GM12878 (cell line): ENCODE data around the gene EXOC1L. TPM values are rescaled to one million over a fixed set of nuclear protein-coding genes. Genes with fewer than 3 reads are reported as not detected.

Source experiments
- ATAC-seq: fragments of 200-7000 bp; cut with Tn5 transposase; 3 replicates; pipeline ENCODE4 v1.9.1; 2020; ENCODE audit warnings: mild to moderate bottlenecking, moderate library complexity
- BruUV-seq: library from RNA; stranded (reverse); fragments of 400-500 nt; replicated peaks from 2 replicates; lab custom pipeline; 2021; lab: Mats Ljungman, UMichigan
- CTCF ChIA-PET: fragments of 300-600 bp; sonication (Branson Sonifier 250); formaldehyde crosslinking; extraction: SDS; loops from one replicate; lab custom pipeline; 2021; ENCODE audit warnings: inconsistent platforms; lab: Yijun Ruan, JAX
- POLR2A ChIA-PET: fragments of 350-600 bp; formaldehyde crosslinking; extraction: SDS; loops from one replicate; lab custom pipeline; 2021; ENCODE audit warnings: inconsistent platforms; lab: Charles Lee
- RAD21 ChIA-PET: fragments of 300-600 bp; sonication (Branson Sonifier 250); formaldehyde crosslinking; loops from one replicate; lab custom pipeline; 2023; ENCODE audit warnings: antibody characterized with exemption; ENCODE audit not compliant: unreplicated experiment; lab: Charles Lee
- SMC1A ChIA-PET: fragments of 300-600 bp; sonication (Branson Sonifier 250); formaldehyde crosslinking; loops from one replicate; lab custom pipeline; 2023; ENCODE audit not compliant: unreplicated experiment, uncharacterized antibody; lab: Charles Lee
- DNase-seq: peaks from one replicate; pipeline ENCODE4 v3.0.0-alpha.2; 2011; ENCODE audit warnings: low read depth, low spot score
- FAIRE-seq: peaks from 3 replicates; lab custom pipeline; 2011; peaks lifted over from hg19 to GRCh38; lab: Jason Lieb, UNC
- H2AFZ ChIP-seq: 2 replicates; pipeline ENCODE4 v1.6.0; 2011; ENCODE audit warnings: low read depth, low read length, control low read depth; ENCODE audit not compliant: control insufficient read depth
- H3K27ac ChIP-seq: 2 replicates; pipeline ENCODE4 v1.5.1; 2011; ENCODE audit warnings: control low read depth; ENCODE audit not compliant: control insufficient read depth, insufficient read depth
- H3K27me3 ChIP-seq, 2 experiments: replicated peaks in 1 of 2; 2 replicates each; pipeline versions ENCODE4 v1.6.0 to v1.6.1; 2011; ENCODE audit warnings: low read length in 1 of 2; ENCODE audit not compliant: control insufficient read depth in 2 of 2, insufficient read depth in 2 of 2
- H3K36me3 ChIP-seq, 2 experiments: 2 replicates each; pipeline ENCODE4 v1.5.1; 2011; ENCODE audit warnings: low read length in 1 of 2; ENCODE audit not compliant: control insufficient read depth in 2 of 2, insufficient read depth in 2 of 2
- H3K4me1 ChIP-seq: 2 replicates; pipeline ENCODE4 v1.6.1; 2011; ENCODE audit warnings: mild to moderate bottlenecking, low read length, moderate library complexity, mixed read lengths; ENCODE audit not compliant: control insufficient read depth, insufficient read depth
- H3K4me2 ChIP-seq: 2 replicates; pipeline ENCODE4 v1.6.0; 2011; ENCODE audit warnings: control low read depth; ENCODE audit not compliant: control insufficient read depth, insufficient read depth
- H3K4me3 ChIP-seq: fragments of 200-600 bp; sonication (generic); 2 replicates; pipeline ENCODE4 v1.5.1; 2016
- H3K79me2 ChIP-seq: 2 replicates; pipeline ENCODE4 v1.6.0; 2011; ENCODE audit warnings: low read length; ENCODE audit not compliant: control insufficient read depth, insufficient read depth
- H3K9ac ChIP-seq: 2 replicates; pipeline ENCODE4 v1.8.0; 2011; ENCODE audit warnings: low read length, control low read depth, mixed read lengths; ENCODE audit not compliant: control insufficient read depth, insufficient read depth
- H3K9me3 ChIP-seq: replicated peaks from 3 replicates; pipeline ENCODE4 v1.5.1; 2011; ENCODE audit warnings: mild to moderate bottlenecking, low read length; ENCODE audit not compliant: control insufficient read depth, insufficient read depth
- H4K20me1 ChIP-seq: 2 replicates; pipeline ENCODE4 v1.6.0; 2011; ENCODE audit not compliant: control insufficient read depth, insufficient read depth
- BRCA1 ChIP-seq: IDR thresholded peaks from 2 replicates; pipeline ENCODE4 v1.6.1; 2011; ENCODE audit warnings: low read depth, low read length, improper control_type of control experiment
- CBX5 ChIP-seq: sonication (generic); IDR thresholded peaks from 2 replicates; pipeline ENCODE4 v1.6.1; 2016; ENCODE audit warnings: low read depth, moderate library complexity, mild to moderate bottlenecking, inconsistent platforms
- HDAC6 ChIP-seq: fragments of 200-600 bp; sonication (generic); IDR thresholded peaks from one replicate; pipeline ENCODE4 v1.8.0; 2017; ENCODE audit warnings: antibody characterized with exemption; ENCODE audit not compliant: unreplicated experiment
- HDGF ChIP-seq: fragments of 450-650 bp; IDR thresholded peaks from 2 replicates; pipeline ENCODE4 v1.6.1; 2016; ENCODE audit warnings: antibody characterized with exemption
- JUND ChIP-seq: IDR thresholded peaks from 2 replicates; pipeline ENCODE4 v1.6.1; 2012; ENCODE audit warnings: low read depth, mild to moderate bottlenecking, low read length, improper control_type of control experiment, moderate library complexity
- NKRF ChIP-seq: fragments of 450-650 bp; conservative IDR thresholded peaks from 2 replicates; pipeline ENCODE4 v1.6.1; 2017; ENCODE audit warnings: mild to moderate bottlenecking, moderate library complexity
- NR2C1 ChIP-seq: fragments of 450-650 bp; IDR thresholded peaks from 2 replicates; pipeline ENCODE4 v1.6.1; 2017; ENCODE audit warnings: antibody characterized with exemption, mild to moderate bottlenecking, moderate library complexity
- RAD21 ChIP-seq: IDR thresholded peaks from 2 replicates; pipeline ENCODE4 v1.6.1; 2011; ENCODE audit warnings: mild to moderate bottlenecking, low read depth, low read length, moderate library complexity; ENCODE audit not compliant: insufficient read depth
- RFX5 ChIP-seq: IDR thresholded peaks from 2 replicates; pipeline ENCODE4 v1.6.1; 2011; ENCODE audit warnings: low read depth, low read length, improper control_type of control experiment
- SREBF1 ChIP-seq: IDR thresholded peaks from 2 replicates; pipeline ENCODE4 v1.6.1; 2012; ENCODE audit warnings: mild to moderate bottlenecking, low read length
- TARDBP ChIP-seq: IDR thresholded peaks from 2 replicates; pipeline ENCODE4 v1.6.1; 2016; ENCODE audit warnings: borderline replicate concordance
- TCF12 ChIP-seq: IDR thresholded peaks from 2 replicates; pipeline ENCODE4 v1.6.1; 2011; ENCODE audit warnings: low read depth, mild to moderate bottlenecking, low read length
- ZNF592 ChIP-seq: fragments of 450-650 bp; IDR thresholded peaks from 2 replicates; pipeline ENCODE4 v1.6.1; 2017; ENCODE audit warnings: mild to moderate bottlenecking, moderate library complexity
- ZNF622 ChIP-seq: fragments of 450-650 bp; IDR thresholded peaks from 2 replicates; pipeline ENCODE4 v1.6.1; 2017; ENCODE audit warnings: mild to moderate bottlenecking, inconsistent platforms
- ZZZ3 ChIP-seq: IDR thresholded peaks from 2 replicates; pipeline ENCODE4 v1.6.1; 2011; ENCODE audit warnings: low read depth; ENCODE audit not compliant: control insufficient read depth, insufficient read length
- in situ Hi-C: fragments of 300-500 bp; cut with MboI; formaldehyde crosslinking; loops from 9 replicates; pipeline ENCODE4 v1.14.3; 2018; ENCODE audit warnings: mixed read lengths
- intact Hi-C: fragments of 100-400 bp; cut with micrococcal nuclease; formaldehyde crosslinking; loops from one replicate; pipeline ENCODE4 v1.14.2; 2022; ENCODE audit not compliant: unreplicated experiment
- polyA plus RNA-seq, 11 experiments: library from polyadenylated mRNA; depleted of rRNA in 4 of 11; unstranded in 6 of 11; stranded (reverse) in 5 of 11; fragments of >200 nt; fragmentation: Nextera tagmentation in 4 of 11; fragmentation: Illumina TruSeq in 1 of 11; extraction: Ambion mirVana in 4 of 11; extraction: Trizol in 1 of 11; gene quantifications; 1 replicate in 1 of 11; 2 replicates in 10 of 11; pipeline versions ENCODE4 v1.2.1 to v1.2.3, GENCODE V29; 2011 to 2016; ENCODE audit warnings: inconsistent platforms in 2 of 11, missing spikeins in 2 of 11, low read depth in 1 of 11
- total RNA-seq, 4 experiments: library from RNA; depleted of rRNA in 3 of 4; stranded (reverse); fragments of >200 nt in 3 of 4; fragmentation: Illumina TruSeq in 1 of 4; extraction: Trizol in 1 of 4; gene quantifications; 2 replicates each; pipeline versions ENCODE4 v1.2.1 to v1.2.3, GENCODE V29; 2013 to 2021
- TF ChIP-seq, protein P1 (sequence below): IDR thresholded peaks from 2 replicates; pipeline ENCODE4 v1.6.1; 2012; ENCODE audit warnings: low read length, inconsistent platforms
- TF ChIP-seq, protein P2 (sequence below): IDR thresholded peaks from 2 replicates; pipeline ENCODE4 v1.6.1; 2011; ENCODE audit warnings: borderline replicate concordance, low read depth, mild to moderate bottlenecking, moderate library complexity, low read length; ENCODE audit not compliant: insufficient read depth, poor library complexity, severe bottlenecking

Gene EXOC1L
- total and polyA plus RNA-seq, 10 of the 15 experiments (the other 5 are each of a cell fraction or from before 2014, with no cell fraction given): not detected

- TF ChIP-seq ZNF592: no peak
- TF ChIP-seq, protein P1, sequence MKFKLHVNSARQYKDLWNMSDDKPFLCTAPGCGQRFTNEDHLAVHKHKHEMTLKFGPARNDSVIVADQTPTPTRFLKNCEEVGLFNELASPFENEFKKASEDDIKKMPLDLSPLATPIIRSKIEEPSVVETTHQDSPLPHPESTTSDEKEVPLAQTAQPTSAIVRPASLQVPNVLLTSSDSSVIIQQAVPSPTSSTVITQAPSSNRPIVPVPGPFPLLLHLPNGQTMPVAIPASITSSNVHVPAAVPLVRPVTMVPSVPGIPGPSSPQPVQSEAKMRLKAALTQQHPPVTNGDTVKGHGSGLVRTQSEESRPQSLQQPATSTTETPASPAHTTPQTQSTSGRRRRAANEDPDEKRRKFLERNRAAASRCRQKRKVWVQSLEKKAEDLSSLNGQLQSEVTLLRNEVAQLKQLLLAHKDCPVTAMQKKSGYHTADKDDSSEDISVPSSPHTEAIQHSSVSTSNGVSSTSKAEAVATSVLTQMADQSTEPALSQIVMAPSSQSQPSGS: no peak
These were observed 18.1 kb upstream of the EXOC1L start (continued) for GRCh38 chr4:55801498-55801897.

DNA sequence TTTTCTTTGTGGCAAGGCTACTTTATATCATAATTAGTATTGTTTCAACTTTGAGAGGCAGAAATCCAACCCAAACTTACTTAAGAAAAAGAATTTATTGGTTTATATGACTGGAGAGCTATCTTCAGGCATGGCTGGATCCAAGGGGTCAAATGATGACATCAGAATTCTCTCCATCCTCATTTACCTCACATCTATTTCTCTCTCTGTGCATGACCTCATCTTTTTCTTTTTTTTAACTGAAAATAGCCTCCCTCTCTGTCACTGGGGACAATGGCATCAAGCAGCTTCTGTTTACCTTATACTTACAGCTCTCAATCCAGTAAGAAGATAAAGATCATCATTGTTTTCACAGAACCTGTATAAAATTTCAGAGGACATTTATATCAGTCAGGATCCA lies 12.0 kb upstream of the EXOC1L start:
- Histone ChIP-seq H3K36me3 (no peaks in the 10 kb centered on the region), H3K27ac (no peak overlapping the region), H2AFZ (no peak overlapping the region), H3K4me2 (no peak overlapping the region), H3K9ac (no peak overlapping the region), H3K9me3 (no peaks in the 10 kb centered on the region), H3K79me2 (no peaks in the 10 kb centered on the region), H3K27me3 (no peaks in the 10 kb centered on the region; a peak in 1 of 4 replicates), H3K4me1 (no peaks in the 10 kb centered on the region), H4K20me1 (no peaks in the 10 kb centered on the region), H3K4me3 (no peak overlapping the region)
- DNase-seq: no peak
- no peak for FAIRE-seq
- SMC1A ChIA-PET: no interaction called here
- CTCF ChIA-PET: no interaction called here
- ATAC-seq: no peak
- in situ Hi-C loops (no loop called here), intact Hi-C loops (no loop called here)
- RAD21 ChIA-PET: no interaction called here
- POLR2A ChIA-PET: no interaction called here
- BruUV-seq: no TSS peak
- TF ChIP-seq NR2C1 (no peak), BRCA1 (no peak), CBX5 (no peak), NKRF (no peak), RAD21 (no peak), TARDBP (no peak), RFX5 (no peak), SREBF1 (no peak), ZZZ3 (no peak), ZNF622 (no peak), HDGF (no peak), JUND (no peak), HDAC6 (no peak), TCF12 (no peak)
- TF ChIP-seq, protein P2, sequence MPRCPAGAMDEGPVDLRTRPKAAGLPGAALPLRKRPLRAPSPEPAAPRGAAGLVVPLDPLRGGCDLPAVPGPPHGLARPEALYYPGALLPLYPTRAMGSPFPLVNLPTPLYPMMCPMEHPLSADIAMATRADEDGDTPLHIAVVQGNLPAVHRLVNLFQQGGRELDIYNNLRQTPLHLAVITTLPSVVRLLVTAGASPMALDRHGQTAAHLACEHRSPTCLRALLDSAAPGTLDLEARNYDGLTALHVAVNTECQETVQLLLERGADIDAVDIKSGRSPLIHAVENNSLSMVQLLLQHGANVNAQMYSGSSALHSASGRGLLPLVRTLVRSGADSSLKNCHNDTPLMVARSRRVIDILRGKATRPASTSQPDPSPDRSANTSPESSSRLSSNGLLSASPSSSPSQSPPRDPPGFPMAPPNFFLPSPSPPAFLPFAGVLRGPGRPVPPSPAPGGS: no peak
